ENCODE results near the gene ARSI. TPM values are rescaled to one million over a fixed set of nuclear protein-coding genes. Genes with fewer than 3 reads are reported as not detected.

ARSI gene
- polyA plus RNA-seq, 2 donors: 0.77 to 1.6 TPM

- no peak overlapping the region for H3K27ac ChIP-seq (ENCODE audit: low read depth in 2 of 2, low read length in 1 of 2)
- H3K27me3 ChIP-seq (ENCODE audit: control insufficient read depth in 1 of 2, insufficient read depth in 2 of 2, low read length in 2 of 2): no peaks in the 10 kb centered on the region
These were observed 39.3 kb upstream of the ARSI start for GRCh38 chr5:150341989-150342388.

GRCh38 chr5:150341331-150341730 lies 38.6 kb upstream of the ARSI start:
- 68 to 74% methylated on average over 4 of the region's 4 CpGs for WGBS, 2 donors
- H3K4me3 ChIP-seq (ENCODE audit: low read depth in 1 of 2, low read length in 2 of 2): no peak overlapping the region
- no peaks in the 10 kb centered on the region for H3K4me1 ChIP-seq (ENCODE audit: control insufficient read depth in 2 of 2, insufficient read depth in 2 of 2, low read length in 1 of 2)
- no peaks in the 10 kb centered on the region for H3K9me3 ChIP-seq (ENCODE audit: control insufficient read depth in 2 of 2, insufficient read depth in 1 of 2, low read depth in 1 of 2, low read length in 1 of 2)
- no peaks in the 10 kb centered on the region for H3K36me3 ChIP-seq (ENCODE audit: control insufficient read depth in 2 of 2, insufficient read depth in 2 of 2, low read length in 1 of 2)
- H3K27ac ChIP-seq (ENCODE audit: low read depth in 2 of 2, low read length in 1 of 2): no peak overlapping the region
- H3K27me3 ChIP-seq (ENCODE audit: control insufficient read depth in 1 of 2, insufficient read depth in 2 of 2, low read length in 2 of 2): no peaks in the 10 kb centered on the region

More at GRCh38 chr5:150341989-150342388, 39.3 kb upstream of the ARSI start:
- H3K4me3 ChIP-seq (ENCODE audit: low read depth in 1 of 2, low read length in 2 of 2): no peak overlapping the region
- H3K36me3 ChIP-seq (ENCODE audit: control insufficient read depth in 2 of 2, insufficient read depth in 2 of 2, low read length in 1 of 2): no peaks in the 10 kb centered on the region
- 89 to 98% methylated on average over 1 of the region's 1 CpG for WGBS, 2 donors
- H3K4me1 ChIP-seq (ENCODE audit: control insufficient read depth in 2 of 2, insufficient read depth in 2 of 2, low read length in 1 of 2): no peaks in the 10 kb centered on the region
- H3K9me3 ChIP-seq (ENCODE audit: control insufficient read depth in 2 of 2, insufficient read depth in 1 of 2, low read depth in 1 of 2, low read length in 1 of 2): no peaks in the 10 kb centered on the region

- no peaks in the 10 kb centered on the region for H3K36me3 ChIP-seq (ENCODE audit: control insufficient read depth in 2 of 2, insufficient read depth in 2 of 2, low read length in 1 of 2)
- no peak overlapping the region for H3K27ac ChIP-seq (ENCODE audit: low read depth in 2 of 2, low read length in 1 of 2)
- no peaks in the 10 kb centered on the region for H3K4me1 ChIP-seq (ENCODE audit: control insufficient read depth in 2 of 2, insufficient read depth in 2 of 2, low read length in 1 of 2)
- WGBS, 2 donors: 83 to 86% methylated on average over 7 of the region's 7 CpGs
- no peaks in the 10 kb centered on the region for H3K9me3 ChIP-seq (ENCODE audit: control insufficient read depth in 2 of 2, insufficient read depth in 1 of 2, low read depth in 1 of 2, low read length in 1 of 2)
- no peaks in the 10 kb centered on the region for H3K27me3 ChIP-seq (ENCODE audit: control insufficient read depth in 1 of 2, insufficient read depth in 2 of 2, low read length in 2 of 2)
- no peak overlapping the region for H3K4me3 ChIP-seq (ENCODE audit: low read depth in 1 of 2, low read length in 2 of 2)
These were observed 38.0 kb upstream of the ARSI start for GRCh38 chr5:150340614-150341255.

- no peaks in the 10 kb centered on the region for H3K27me3 ChIP-seq (ENCODE audit: control insufficient read depth in 1 of 2, insufficient read depth in 2 of 2, low read length in 2 of 2)
- no peak overlapping the region for H3K27ac ChIP-seq (ENCODE audit: low read depth in 2 of 2, low read length in 1 of 2)
- no peak overlapping the region for H3K4me3 ChIP-seq (ENCODE audit: low read depth in 1 of 2, low read length in 2 of 2)
- no peaks in the 10 kb centered on the region for H3K9me3 ChIP-seq (ENCODE audit: control insufficient read depth in 2 of 2, insufficient read depth in 1 of 2, low read depth in 1 of 2, low read length in 1 of 2)
- WGBS, 2 donors: 92 to 94% methylated on average over 4 of the region's 4 CpGs
- no peaks in the 10 kb centered on the region for H3K36me3 ChIP-seq (ENCODE audit: control insufficient read depth in 2 of 2, insufficient read depth in 2 of 2, low read length in 1 of 2)
- no peaks in the 10 kb centered on the region for H3K4me1 ChIP-seq (ENCODE audit: control insufficient read depth in 2 of 2, insufficient read depth in 2 of 2, low read length in 1 of 2)
These were observed 37.1 kb upstream of the ARSI start for GRCh38 chr5:150339841-150340240.

DNA sequence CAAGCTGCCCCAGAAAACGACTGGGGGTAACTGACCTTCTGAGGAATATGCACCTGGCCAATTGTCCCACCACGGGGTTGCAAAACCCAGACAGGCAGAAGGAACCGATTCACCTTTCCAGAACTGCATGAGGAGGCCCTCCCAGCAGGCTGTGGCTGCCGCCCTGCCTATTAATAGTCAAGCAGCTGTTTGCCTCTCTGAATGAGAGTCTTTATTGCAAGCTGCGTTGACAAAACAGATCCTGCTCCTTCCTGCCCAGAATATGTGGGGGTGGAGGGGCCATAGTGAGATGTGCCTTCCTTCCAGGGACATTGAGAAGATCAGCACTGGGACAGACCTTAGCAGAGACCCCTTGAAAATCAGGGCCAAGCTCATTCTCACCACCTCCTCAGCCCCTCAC lies 36.5 kb upstream of the ARSI start:
- 59 to 67% methylated on average over 5 of the region's 5 CpGs for WGBS, 2 donors
- no peaks in the 10 kb centered on the region for H3K9me3 ChIP-seq (ENCODE audit: control insufficient read depth in 2 of 2, insufficient read depth in 1 of 2, low read depth in 1 of 2, low read length in 1 of 2)
- no peak overlapping the region for H3K27ac ChIP-seq (ENCODE audit: low read depth in 2 of 2, low read length in 1 of 2)
- H3K4me3 ChIP-seq (ENCODE audit: low read depth in 1 of 2, low read length in 2 of 2): no peak overlapping the region
- H3K36me3 ChIP-seq (ENCODE audit: control insufficient read depth in 2 of 2, insufficient read depth in 2 of 2, low read length in 1 of 2): no peaks in the 10 kb centered on the region
- H3K27me3 ChIP-seq (ENCODE audit: control insufficient read depth in 1 of 2, insufficient read depth in 2 of 2, low read length in 2 of 2): no peaks in the 10 kb centered on the region
- no peaks in the 10 kb centered on the region for H3K4me1 ChIP-seq (ENCODE audit: control insufficient read depth in 2 of 2, insufficient read depth in 2 of 2, low read length in 1 of 2)

GRCh38 chr5:150338546-150338945 lies 35.8 kb upstream of the ARSI start:
- Histone ChIP-seq H3K4me1 (ENCODE audit: control insufficient read depth in 2 of 2, insufficient read depth in 2 of 2, low read length in 1 of 2) (no peaks in the 10 kb centered on the region), H3K27ac (ENCODE audit: low read depth in 2 of 2, low read length in 1 of 2) (no peak overlapping the region), H3K9me3 (ENCODE audit: control insufficient read depth in 2 of 2, insufficient read depth in 1 of 2, low read depth in 1 of 2, low read length in 1 of 2) (no peaks in the 10 kb centered on the region), H3K4me3 (ENCODE audit: low read depth in 1 of 2, low read length in 2 of 2) (no peak overlapping the region), H3K27me3 (ENCODE audit: control insufficient read depth in 1 of 2, insufficient read depth in 2 of 2, low read length in 2 of 2) (no peaks in the 10 kb centered on the region), H3K36me3 (ENCODE audit: control insufficient read depth in 2 of 2, insufficient read depth in 2 of 2, low read length in 1 of 2) (no peaks in the 10 kb centered on the region)
- WGBS, 2 donors: 91 to 93% methylated on average over 11 of the region's 11 CpGs

DNA sequence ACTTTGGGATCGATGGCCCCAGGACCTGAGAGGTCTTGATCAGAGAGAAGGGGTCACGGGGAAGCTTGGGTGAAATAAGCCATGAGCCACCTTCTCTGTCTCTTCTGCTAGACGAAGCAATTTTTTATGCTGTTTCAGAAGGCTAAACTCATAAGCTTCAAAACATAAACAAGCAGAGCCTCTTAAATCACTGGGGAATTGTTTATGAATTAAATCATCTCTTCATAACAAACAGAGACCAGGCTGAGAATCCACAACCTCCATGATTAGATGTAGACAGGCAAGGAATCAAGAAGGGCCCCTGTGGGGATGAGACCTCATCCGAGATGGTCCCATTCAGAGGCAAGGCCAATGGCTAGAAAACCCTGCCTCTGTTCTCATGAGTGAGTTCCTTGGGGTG lies 33.1 kb upstream of the ARSI start:
- no peaks in the 10 kb centered on the region for H3K9me3 ChIP-seq (ENCODE audit: control insufficient read depth in 2 of 2, insufficient read depth in 1 of 2, low read depth in 1 of 2, low read length in 1 of 2)
- 77% methylated on average over 4 of the region's 4 CpGs for WGBS, 2 donors
- no peaks in the 10 kb centered on the region for H3K27me3 ChIP-seq (ENCODE audit: control insufficient read depth in 1 of 2, insufficient read depth in 2 of 2, low read length in 2 of 2)
- no peak overlapping the region for H3K4me3 ChIP-seq (ENCODE audit: low read depth in 1 of 2, low read length in 2 of 2)
- no peak overlapping the region for H3K27ac ChIP-seq (ENCODE audit: low read depth in 2 of 2, low read length in 1 of 2)
- H3K4me1 ChIP-seq (ENCODE audit: control insufficient read depth in 2 of 2, insufficient read depth in 2 of 2, low read length in 1 of 2): no peaks in the 10 kb centered on the region
- no peaks in the 10 kb centered on the region for H3K36me3 ChIP-seq (ENCODE audit: control insufficient read depth in 2 of 2, insufficient read depth in 2 of 2, low read length in 1 of 2)

GRCh38 chr5:150333400-150333799 lies 30.7 kb upstream of the ARSI start:
- WGBS, 2 donors: 71 to 77% methylated on average over 5 of the region's 5 CpGs
- Histone ChIP-seq H3K9me3 (ENCODE audit: control insufficient read depth in 2 of 2, insufficient read depth in 1 of 2, low read depth in 1 of 2, low read length in 1 of 2) (no peaks in the 10 kb centered on the region), H3K27ac (ENCODE audit: low read depth in 2 of 2, low read length in 1 of 2) (no peak overlapping the region), H3K4me1 (ENCODE audit: control insufficient read depth in 2 of 2, insufficient read depth in 2 of 2, low read length in 1 of 2) (no peaks in the 10 kb centered on the region), H3K27me3 (ENCODE audit: control insufficient read depth in 1 of 2, insufficient read depth in 2 of 2, low read length in 2 of 2) (no peaks in the 10 kb centered on the region), H3K36me3 (ENCODE audit: control insufficient read depth in 2 of 2, insufficient read depth in 2 of 2, low read length in 1 of 2) (no peaks in the 10 kb centered on the region), H3K4me3 (ENCODE audit: low read depth in 1 of 2, low read length in 2 of 2) (no peak overlapping the region)

DNA sequence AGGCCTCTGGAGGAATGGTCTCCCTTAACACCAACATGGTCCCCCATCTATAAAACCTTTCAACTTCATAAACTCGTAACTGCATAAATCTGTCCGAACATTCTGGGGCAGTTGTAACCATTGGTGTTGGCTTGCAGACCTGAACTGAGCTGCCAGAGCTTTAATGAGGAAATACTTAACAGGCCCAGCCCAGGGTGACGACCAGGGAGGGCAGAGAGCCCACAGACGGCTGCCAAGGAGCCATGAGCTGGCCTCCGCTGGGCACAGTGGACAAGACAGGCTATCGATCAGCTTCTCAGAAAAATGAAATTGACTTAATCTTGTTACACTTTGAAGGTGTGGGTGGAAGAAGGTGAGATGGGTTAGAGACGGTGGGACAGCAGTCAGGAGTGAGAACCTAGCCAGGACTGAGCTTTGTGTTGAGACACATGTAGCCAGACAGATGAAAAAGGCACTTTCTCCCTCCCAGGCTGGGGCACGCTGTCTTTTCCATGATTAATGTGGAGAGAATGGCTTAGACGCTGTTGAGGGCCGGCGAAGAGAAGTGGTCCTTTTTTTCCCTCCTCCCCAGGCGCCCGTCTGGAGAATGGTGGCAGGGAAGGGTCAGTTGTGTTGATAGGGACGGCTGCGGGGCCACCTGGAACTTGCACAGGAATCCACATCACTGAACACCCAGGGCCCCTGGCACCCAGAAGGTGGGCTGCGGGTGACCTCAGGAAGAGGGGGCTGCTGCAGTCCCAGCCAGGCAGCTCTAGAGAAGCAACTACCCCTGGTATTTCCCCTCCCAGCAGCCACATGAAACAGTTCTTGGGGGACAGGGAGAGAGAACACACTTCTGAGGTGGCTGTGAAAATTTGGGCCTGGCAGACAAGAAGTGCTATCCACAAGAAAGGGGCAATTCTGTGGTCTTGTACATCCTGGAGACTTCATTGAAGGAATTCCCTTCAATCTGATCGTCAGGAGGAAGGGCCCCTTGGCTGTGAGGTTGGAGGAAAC lies 27.5 kb upstream of the ARSI start:
- Histone ChIP-seq H3K27ac (ENCODE audit: low read depth in 2 of 2, low read length in 1 of 2) (no peak overlapping the region), H3K4me3 (ENCODE audit: low read depth in 1 of 2, low read length in 2 of 2) (no peak overlapping the region), H3K27me3 (ENCODE audit: control insufficient read depth in 1 of 2, insufficient read depth in 2 of 2, low read length in 2 of 2) (no peaks in the 10 kb centered on the region), H3K36me3 (ENCODE audit: control insufficient read depth in 2 of 2, insufficient read depth in 2 of 2, low read length in 1 of 2) (no peaks in the 10 kb centered on the region), H3K9me3 (ENCODE audit: control insufficient read depth in 2 of 2, insufficient read depth in 1 of 2, low read depth in 1 of 2, low read length in 1 of 2) (no peaks in the 10 kb centered on the region), H3K4me1 (ENCODE audit: control insufficient read depth in 2 of 2, insufficient read depth in 2 of 2, low read length in 1 of 2) (no peaks in the 10 kb centered on the region)
- WGBS, 2 donors: 82 to 84% methylated on average over 17 of the region's 17 CpGs

Measured in esophagus (tissue), 2 donors.